ENCODE measurements around the gene GLRX.
"Not testable (repeated sequence)": the region's sequence is repeated elsewhere in the genome, so short reads cannot be mapped to it uniquely, and the experiment has no call there.

The GLRX gene

DNA sequence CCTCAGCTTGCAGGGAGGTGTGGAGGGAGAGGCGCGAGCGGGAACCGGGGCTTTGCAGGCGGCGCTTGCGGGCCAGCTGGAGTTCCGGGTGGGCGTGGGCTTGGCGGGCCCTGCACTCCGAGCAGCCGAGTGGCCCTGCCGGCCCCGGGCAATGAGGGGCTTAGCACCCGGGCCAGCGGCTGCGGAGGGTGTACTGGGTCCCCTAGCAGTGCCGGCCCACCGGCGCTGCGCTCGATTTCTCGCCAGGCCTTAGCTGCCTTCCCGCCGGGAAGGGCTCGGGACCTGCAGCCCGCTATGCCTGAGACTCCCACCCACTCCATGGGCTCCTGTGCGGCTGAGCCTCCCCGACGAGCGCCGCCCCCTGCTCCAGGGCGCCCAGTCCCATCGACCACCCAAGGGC lies 28.6 kb upstream of the GLRX start:
- DNase-seq = not testable (repeated sequence)

GRCh38 chr5:95850391-95850894 lies 27.9 kb upstream of the GLRX start:
- DNase-seq = no peak

- no peak for DNase-seq
Observed at GRCh38 chr5:95848701-95849100, 26.2 kb upstream of the GLRX start.

DNA sequence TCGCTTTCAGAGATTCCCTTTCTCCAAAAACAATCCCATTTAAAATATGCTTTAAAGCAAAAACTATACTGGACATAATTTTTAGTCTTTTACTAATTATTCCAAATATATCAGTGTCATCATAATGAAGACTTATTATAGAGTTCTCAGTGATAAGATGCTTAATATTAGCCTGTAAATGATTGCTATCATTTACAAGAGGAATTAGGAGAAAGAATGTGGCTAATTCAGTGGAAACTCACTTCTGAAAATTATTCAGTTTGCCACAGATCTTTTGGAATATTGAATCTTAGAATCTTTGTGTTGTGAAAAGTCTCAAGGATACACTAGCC lies 24.7 kb upstream of the GLRX start:
- DNase-seq = no peak

DNA sequence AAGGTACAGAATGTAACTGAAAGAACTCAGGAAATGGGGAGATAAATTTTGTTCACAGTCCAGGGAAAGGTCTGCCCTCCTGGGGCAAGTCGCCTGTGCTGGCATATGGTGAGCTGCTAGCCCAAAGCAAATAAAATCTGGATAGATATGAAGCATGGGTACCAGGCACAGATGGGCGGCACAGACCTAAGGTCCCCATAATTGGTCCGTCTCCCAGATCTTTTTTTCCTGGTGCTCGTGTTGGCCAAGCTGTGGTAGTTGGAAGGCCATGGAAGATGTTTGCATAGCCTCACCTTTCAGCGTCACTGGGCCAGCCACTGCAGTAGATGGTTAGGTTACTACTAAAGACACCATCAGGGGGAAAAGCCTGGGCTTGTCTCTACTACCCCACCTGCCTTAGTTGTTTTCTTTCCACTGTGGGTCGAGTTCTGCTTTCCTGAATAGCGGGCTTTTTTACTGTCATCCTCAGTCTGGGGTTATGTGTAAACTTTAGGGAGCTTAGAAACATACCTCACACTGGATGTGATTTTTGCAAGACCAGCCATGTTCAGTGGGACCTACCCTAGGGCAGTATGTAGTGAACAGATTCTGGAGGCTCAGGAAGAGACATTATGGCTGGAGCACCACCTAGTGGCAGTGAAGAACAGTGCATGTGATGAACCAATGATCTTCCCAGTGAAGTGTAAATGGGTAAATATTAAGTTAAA lies 24.2 kb upstream of the GLRX start:
- peak; percentile 67 for DNase-seq

DNA sequence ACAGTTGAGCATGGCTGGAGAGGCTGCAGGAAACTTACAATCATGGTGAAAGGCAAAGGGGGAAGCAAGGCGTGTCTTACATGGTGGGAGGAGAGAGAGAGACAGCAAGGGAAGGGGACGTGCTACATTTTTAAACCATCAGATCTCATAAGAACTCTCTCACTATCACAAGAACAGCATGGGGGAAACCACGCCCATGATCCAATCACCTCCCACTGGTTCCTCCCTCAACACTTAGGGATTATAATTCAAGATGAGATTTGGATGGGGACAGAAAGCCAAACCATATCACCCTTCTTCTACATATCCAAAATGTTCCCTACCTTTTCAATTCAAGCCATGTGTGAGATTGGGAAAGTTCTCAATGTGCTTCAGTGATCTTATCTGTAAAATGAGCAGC lies 22.9 kb upstream of the GLRX start:
- DNase-seq = no peak

DNA sequence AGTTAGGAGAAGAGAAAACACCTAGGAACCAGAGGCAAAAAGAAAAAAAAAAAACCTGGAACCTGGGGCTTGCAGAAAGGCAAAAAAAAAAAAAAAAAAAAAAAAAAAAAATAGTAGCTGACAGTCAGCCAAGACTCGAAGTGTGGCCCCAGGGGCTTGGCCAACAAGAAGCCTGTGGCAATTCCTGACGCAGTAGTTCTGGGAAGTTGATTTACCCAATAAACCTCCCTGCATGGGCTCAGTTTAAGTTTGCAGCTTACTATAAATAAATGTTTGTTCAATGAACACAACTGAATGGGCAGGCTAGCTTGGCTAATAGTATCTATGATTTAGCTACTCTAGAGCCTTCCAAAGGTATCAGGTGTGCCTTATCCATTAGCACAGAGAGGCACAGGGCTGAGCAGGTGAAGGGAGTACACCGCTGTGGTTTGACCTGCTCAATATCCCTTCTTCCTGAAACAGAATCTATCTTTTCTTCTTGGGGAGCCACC lies 21.3 kb upstream of the GLRX start:
- no peak for DNase-seq

- DNase-seq = peak; percentile 47
Observed at GRCh38 chr5:95842854-95843544, 20.5 kb upstream of the GLRX start.

DNA sequence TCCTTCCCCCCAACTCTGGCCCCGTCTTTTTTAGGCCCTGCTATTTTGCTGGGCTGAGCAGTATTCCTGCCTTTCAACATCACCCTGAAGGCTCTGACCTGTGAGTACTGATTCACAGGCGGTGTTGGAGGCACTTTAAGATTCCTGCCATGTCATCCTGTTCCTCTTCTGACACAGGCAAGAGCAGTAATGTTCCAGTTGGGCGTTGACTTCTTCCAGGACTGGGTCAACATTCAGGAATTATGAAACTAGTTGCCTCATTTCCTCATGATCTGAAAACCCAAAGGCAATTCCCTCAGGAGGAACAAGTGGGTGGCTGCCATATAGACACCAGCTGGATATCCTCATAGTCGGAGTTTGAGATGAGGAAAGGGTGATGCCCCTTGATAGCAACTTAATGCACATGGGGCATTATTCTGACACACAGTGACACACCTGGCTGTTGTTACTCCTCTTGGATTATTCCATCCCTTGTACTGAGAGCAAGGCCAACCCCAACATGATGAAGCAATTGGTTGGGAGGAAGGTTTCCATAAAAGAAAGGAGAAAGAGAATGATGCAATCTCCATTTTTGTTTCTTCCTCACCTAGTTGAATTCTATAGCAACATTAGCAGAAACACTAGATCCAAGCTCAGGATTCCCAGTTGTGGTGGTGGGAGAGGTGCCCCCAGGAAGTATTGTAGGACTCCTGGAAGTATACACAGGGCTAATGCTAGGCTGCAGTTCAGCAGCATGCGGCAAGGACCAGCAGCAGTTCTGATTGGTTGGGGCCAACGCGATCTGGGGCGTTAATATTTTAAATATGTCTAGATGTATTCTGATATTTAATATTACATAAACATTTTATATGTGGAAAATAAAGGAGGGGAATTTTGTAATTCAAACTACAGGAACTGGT lies 19.6 kb upstream of the GLRX start:
- no peak for DNase-seq

GRCh38 chr5:95840956-95841705 lies 18.6 kb upstream of the GLRX start:
- no peak for DNase-seq

DNA sequence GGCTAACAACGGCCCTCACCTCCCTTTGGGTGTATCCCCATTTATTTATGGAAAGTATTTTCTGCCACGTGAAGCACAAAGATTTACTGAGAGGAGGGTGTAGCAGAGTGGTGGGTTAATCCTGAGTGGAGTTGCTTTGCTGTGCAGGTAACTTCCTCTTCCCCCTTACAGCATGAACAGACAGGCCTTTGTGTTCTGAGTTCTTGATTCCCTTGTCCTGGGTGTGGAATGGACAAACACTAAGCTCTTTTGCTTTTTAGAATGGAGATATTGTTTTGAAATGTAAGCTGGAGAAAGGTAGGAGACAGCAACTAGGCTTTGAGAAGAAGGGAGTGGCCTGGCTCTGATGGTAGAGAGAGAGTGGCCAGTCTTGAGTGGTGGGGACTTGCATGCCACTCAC lies 17.1 kb upstream of the GLRX start:
- no peak for DNase-seq

DNA sequence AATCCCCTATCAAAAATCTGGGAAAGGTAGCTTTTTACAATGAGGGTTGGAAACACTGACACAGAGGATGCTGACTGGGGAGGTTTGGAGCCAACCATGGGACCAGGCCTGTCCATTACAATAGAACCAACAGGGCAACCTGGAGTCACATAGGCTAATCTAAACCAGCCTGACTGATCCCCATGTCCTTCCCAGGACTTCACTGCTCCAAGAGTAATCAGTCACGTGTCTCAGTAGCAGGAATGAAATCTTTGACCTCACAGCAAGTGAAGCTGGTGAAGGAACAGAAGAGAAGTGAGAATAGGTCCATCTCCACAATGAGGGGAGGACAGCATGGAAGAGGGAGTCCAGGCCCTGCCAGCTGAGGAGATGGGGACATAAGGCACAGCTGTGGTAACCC lies 16.0 kb upstream of the GLRX start:
- no peak for DNase-seq

DNA sequence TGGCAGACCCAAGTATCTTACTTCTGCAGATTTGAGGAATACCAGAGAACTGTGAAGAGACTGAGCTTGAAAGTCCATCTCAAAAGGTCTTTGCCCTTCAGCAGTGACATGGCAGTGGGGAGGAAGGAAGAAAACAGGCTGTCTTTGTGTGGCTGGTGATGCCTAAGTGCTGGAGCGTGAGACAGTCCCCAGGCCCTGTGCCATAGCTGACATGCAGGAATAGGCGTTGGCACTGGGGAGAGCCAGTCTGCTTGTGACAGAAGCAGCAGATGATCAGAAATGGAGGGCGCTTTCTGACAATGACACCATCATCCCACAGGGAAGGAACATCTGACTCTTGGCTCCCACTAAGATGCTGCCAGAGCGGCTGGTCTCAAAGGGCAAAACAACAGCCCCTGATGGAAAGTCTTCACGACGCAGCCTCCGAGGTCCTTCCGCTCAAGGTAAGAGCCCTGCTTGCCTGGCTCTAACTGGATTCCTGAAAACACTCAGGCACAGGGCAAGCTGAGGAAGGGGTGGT lies 15.5 kb upstream of the GLRX start:
- DNase-seq = no peak

GRCh38 chr5:95837492-95837891 lies 15.0 kb upstream of the GLRX start:
- DNase-seq = no peak

DNA sequence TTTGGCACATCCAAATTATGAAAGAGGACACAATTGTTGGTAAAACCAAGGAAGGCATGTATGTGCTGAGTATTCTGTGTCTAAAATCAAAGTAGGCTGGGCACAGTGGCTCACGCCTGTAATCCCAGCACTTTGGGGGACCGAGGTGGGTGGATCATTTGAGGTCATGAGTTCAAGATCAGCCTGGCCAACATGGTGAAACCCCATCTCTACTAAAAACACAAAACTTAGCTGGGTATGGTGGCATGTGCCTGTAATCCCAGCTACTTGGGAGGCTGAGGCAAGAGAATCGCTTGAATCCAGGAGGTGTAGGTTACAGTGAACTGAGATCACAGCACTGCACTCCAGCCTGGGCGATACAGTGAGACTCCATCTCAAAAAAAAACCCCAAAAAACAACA lies 14.4 kb upstream of the GLRX start:
- DNase-seq = not testable (repeated sequence)

DNA sequence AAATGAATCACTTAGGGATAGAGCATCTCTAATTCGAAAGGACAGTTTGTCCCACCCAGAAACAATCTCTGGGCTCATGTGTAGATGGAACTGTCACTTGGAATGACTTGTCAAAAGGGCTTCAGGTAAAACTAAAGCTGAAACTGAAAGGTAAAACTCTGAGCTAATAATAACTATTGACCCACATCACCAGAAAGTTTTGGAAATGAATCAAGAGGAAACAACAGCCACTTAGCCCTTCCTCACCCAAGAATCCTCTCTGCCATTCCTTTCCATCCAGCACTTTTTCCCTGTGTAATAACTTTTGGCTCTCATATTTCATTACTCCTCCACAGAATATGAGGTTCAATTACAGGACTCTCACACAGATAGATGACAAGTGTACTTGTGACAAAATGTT lies 14.0 kb upstream of the GLRX start:
- no peak for DNase-seq

- DNase-seq = no peak
Observed at GRCh38 chr5:95835682-95836385, 13.3 kb upstream of the GLRX start.

- DNase-seq = no peak
Observed at GRCh38 chr5:95832664-95833063, 10.1 kb upstream of the GLRX start.

- no peak for DNase-seq
Observed at GRCh38 chr5:95830226-95830625, 7.7 kb upstream of the GLRX start.

- no peak for DNase-seq
Observed at GRCh38 chr5:95827892-95828246, 5.3 kb upstream of the GLRX start.

GRCh38 chr5:95826949-95827891 lies 4.7 kb upstream of the GLRX start:
- DNase-seq = no peak
